Measurements from ENCODE around the gene ZNF474. TPM values are rescaled to one million over a fixed set of nuclear protein-coding genes. Genes with fewer than 3 reads are reported as not detected.

ZNF474 gene
- total RNA-seq, 4 donors from 2014 or later = 1.0 to 2.0 (median 1.4) TPM; not detected in 1

DNA sequence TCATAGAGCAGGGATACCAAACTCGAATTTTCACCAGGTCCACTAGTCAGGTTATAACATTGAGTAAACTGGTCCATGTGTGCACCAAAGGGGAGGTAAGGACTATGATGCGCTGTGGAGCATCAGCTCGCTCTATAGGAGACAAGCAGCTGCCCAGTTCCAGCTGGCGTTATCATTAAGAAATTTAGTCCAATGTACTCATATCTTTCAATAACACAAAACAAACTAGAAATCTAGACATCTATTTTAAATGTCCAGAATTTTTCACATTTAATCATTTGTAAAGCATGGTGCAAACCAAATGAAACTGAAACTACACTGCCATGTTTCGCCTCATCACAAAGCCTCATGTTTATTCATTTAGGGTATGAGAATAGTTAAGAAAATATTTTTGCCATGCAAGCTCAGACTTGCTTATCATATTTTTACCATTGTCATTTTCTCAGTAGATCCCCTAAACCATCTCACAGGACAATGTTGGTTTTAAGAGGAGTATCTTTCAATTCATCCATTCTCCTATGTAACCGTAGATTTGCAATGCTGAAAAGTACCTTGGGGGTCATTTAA is 50.9 kb downstream of the ZNF474 start:
- 92% methylated on average over 6 of the region's 6 CpGs for WGBS
- no peak for DNase-seq (ENCODE audit: low spot score in 2 of 2)
- Histone ChIP-seq H3K9me3 (no peaks in the 10 kb centered on the region), H3K27ac (peak overlapping the region; percentile 88), H3K4me3 (no peak overlapping the region), H3K27me3 (no peaks in the 10 kb centered on the region), H3K4me1 (peaks cover 45% of the 10 kb centered on the region), H3K36me3 (no peaks in the 10 kb centered on the region)
- no peak for TF ChIP-seq CTCF (IDR thresholded peaks at IDR 0.05)
- TF ChIP-seq POLR2AphosphoS5 (IDR thresholded peaks at IDR 0.05) = no peak
- TF ChIP-seq EP300 (IDR thresholded peaks at IDR 0.05) = no peak
- no peak for TF ChIP-seq POLR2A (IDR thresholded peaks at IDR 0.05)

DNA sequence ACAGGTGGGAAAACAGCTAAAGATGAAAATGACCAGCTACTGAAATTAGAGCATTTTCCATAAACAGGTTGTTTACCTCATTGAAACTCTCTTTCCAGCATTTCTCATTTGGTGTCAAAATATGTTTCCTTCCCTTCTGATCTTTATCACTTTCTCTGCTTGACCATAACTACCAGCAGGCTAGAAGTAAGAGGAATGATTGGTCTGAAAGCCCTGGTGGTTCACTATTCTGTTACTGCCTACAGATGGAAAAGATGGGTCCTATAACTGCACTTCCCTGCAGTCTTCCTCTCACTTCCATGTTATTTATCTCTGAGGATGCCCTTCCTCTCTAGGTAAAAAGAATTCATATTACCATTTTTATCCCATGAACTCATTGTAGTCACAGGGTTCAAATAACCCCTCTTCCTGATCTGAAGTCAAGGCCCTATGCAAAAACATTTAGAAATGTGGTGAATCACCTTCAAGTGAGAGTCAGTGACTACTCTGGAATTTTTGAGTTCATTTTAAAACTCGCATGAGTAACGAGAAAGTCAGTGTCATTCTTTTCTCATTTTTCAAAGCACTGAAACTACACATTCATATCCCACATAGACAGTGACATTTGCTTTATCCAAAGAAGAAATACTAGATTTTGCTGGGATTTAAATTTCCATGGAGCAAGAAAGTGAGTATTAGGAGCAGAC is 51.7 kb downstream of the ZNF474 start:
- Histone ChIP-seq H3K36me3 (no peaks in the 10 kb centered on the region), H3K27ac (peak overlapping the region; percentile 88), H3K4me1 (peaks cover 45% of the 10 kb centered on the region), H3K9me3 (no peaks in the 10 kb centered on the region), H3K27me3 (no peaks in the 10 kb centered on the region), H3K4me3 (no peak overlapping the region)
- WGBS = 39% methylated on average over 2 of the region's 2 CpGs
- TF ChIP-seq EP300 (IDR thresholded peaks at IDR 0.05) (no peak), POLR2A (IDR thresholded peaks at IDR 0.05) (no peak), POLR2AphosphoS5 (IDR thresholded peaks at IDR 0.05) (no peak), CTCF (IDR thresholded peaks at IDR 0.05) (no peak)
- no peak for DNase-seq (ENCODE audit: low spot score in 2 of 2)

DNA sequence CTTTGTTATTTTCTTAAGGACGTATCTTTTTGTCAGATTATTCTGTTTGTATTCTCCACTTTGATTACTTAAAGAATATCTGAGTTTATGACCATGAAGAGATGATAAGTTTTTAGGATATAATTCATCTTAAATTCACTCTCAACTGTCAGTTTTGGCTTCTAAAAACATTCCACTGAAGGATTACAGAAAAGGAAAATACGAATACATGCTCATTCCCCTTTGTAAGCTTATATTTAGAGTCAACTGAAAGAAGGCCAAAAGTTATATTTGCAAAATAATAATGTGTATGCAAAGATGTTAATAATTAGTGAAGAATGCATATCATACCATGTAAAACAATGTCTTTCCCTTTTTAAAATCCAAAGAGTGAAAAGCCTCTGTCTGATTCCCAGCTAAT is 52.5 kb downstream of the ZNF474 start:
- Histone ChIP-seq H3K27ac (peak overlapping the region; percentile 88), H3K36me3 (no peaks in the 10 kb centered on the region), H3K4me1 (peaks cover 45% of the 10 kb centered on the region), H3K27me3 (no peaks in the 10 kb centered on the region), H3K9me3 (no peaks in the 10 kb centered on the region), H3K4me3 (peak overlapping the region; percentile 10)
- DNase-seq (ENCODE audit: low spot score in 2 of 2) = no peak
- 29% methylated on average over 2 of the region's 2 CpGs for WGBS
- TF ChIP-seq CTCF (IDR thresholded peaks at IDR 0.05) (no peak), POLR2AphosphoS5 (IDR thresholded peaks at IDR 0.05) (no peak), EP300 (IDR thresholded peaks at IDR 0.05) (no peak), POLR2A (IDR thresholded peaks at IDR 0.05) (no peak)

- Histone ChIP-seq H3K9me3 (no peaks in the 10 kb centered on the region), H3K36me3 (no peaks in the 10 kb centered on the region), H3K27me3 (no peaks in the 10 kb centered on the region), H3K27ac (peak overlapping the region; percentile 88), H3K4me3 (peak overlapping the region; percentile 10), H3K4me1 (peaks cover 45% of the 10 kb centered on the region)
- TF ChIP-seq CTCF (IDR thresholded peaks at IDR 0.05) (no peak), POLR2A (IDR thresholded peaks at IDR 0.05) (no peak), EP300 (IDR thresholded peaks at IDR 0.05) (no peak), POLR2AphosphoS5 (IDR thresholded peaks at IDR 0.05) (no peak)
- DNase-seq (ENCODE audit: low spot score in 2 of 2) = peak; percentile 73 to 79
- WGBS = 7% methylated on average over 7 of the region's 7 CpGs
Measured at GRCh38 chr5:122182491-122182921, 53.2 kb downstream of the ZNF474 start.

GRCh38 chr5:122183098-122183787 is 53.9 kb downstream of the ZNF474 start:
- TF ChIP-seq EP300 (IDR thresholded peaks at IDR 0.05) = no peak
- TF ChIP-seq POLR2AphosphoS5 (IDR thresholded peaks at IDR 0.05) = no peak
- no peak for TF ChIP-seq POLR2A (IDR thresholded peaks at IDR 0.05)
- TF ChIP-seq CTCF (IDR thresholded peaks at IDR 0.05) = no peak
- 26% methylated on average over 7 of the region's 7 CpGs for WGBS
- peak overlapping the region; percentile 10 for H3K4me3 ChIP-seq

More at GRCh38 chr5:122183098-122183787, 53.9 kb downstream of the ZNF474 start:
- Histone ChIP-seq H3K9me3 (no peaks in the 10 kb centered on the region), H3K27me3 (no peaks in the 10 kb centered on the region), H3K27ac (peak overlapping the region; percentile 88), H3K4me1 (peaks cover 45% of the 10 kb centered on the region), H3K36me3 (no peaks in the 10 kb centered on the region)
- DNase-seq (ENCODE audit: low spot score in 2 of 2) = peak; percentile 82 to 88
